Measurements from ENCODE around the gene SKA2. TPM values are rescaled to one million over a fixed set of nuclear protein-coding genes. Genes with fewer than 3 reads are reported as not detected.

The SKA2 gene
- total RNA-seq, 1 experiment from 2014 or later = 91.9 TPM

DNA sequence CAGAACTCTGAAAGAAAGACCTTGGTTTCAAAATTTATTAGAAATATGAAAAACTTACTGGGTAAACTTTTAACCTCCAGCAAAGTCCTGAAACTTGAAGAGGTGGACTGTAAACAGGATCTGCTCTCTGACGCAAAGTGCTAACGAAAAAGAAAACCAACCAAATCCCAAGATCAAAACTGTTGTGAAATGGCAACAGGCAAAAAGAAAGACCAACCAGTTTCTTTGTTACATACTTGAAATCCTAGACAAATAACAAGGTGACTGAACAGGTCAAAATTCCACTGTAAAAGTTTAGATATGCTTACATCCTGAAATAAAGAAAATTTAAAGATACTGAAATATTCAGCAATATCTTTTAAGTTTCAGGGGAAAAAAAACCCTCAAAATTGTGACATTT, 92.5 kb downstream of the SKA2 start:
- H3K79me1 ChIP-seq (ENCODE audit: insufficient read depth, low read depth, low read length, poor library complexity, severe bottlenecking) = no peaks in the 10 kb centered on the region
- no peak overlapping the region for H3K4ac ChIP-seq (ENCODE audit: low read depth, low read length)
- H3K79me2 ChIP-seq (ENCODE audit: insufficient read depth, low read length) = no peaks in the 10 kb centered on the region
- H3T11ph ChIP-seq (ENCODE audit: low read length) = no peak overlapping the region
- H3K4me1 Mint-ChIP-seq = no peaks in the 10 kb centered on the region
- peaks cover 20 to 41% (median 34%) of the 10 kb centered on the region in 3 experiments; a peak in 6 of 7 replicates for H3K36me3 Mint-ChIP-seq (ENCODE audit: insufficient read depth in 1 of 3, low read depth in 3 of 3)
- H4K8ac ChIP-seq (replicated peaks; ENCODE audit: insufficient read length, low read depth, low read length) = no peak overlapping the region
- H3K9me3 ChIP-seq (ENCODE audit: control insufficient read depth, low read depth, low read length) = no peaks in the 10 kb centered on the region
- H3K23me2 ChIP-seq (ENCODE audit: insufficient read length, low read depth, low read length, poor library complexity, severe bottlenecking) = no peaks in the 10 kb centered on the region
- no peak overlapping the region for H2BK15ac ChIP-seq (ENCODE audit: low read depth, low read length)
- no peak overlapping the region for H3K14ac ChIP-seq (ENCODE audit: insufficient read depth, low read length)
- H3K9me3 Mint-ChIP-seq = no peaks in the 10 kb centered on the region
- no peak overlapping the region for H3K56ac ChIP-seq (ENCODE audit: insufficient read length, low read depth, low read length)
- no CpG with 5 or more reads among the region's 2 CpGs for WGBS (ENCODE audit: extremely low coverage, insufficient read length, low lambda C conversion rate)
- DNase-seq = no peak
- H3K27me3 ChIP-seq (ENCODE audit: insufficient read depth, low read length) = no peaks in the 10 kb centered on the region
- H3K23ac ChIP-seq (ENCODE audit: insufficient read length, low read depth, low read length) = no peak overlapping the region
- no peak overlapping the region for H2BK20ac ChIP-seq (ENCODE audit: low read depth, low read length, poor library complexity, severe bottlenecking)
- no peak overlapping the region for H2BK120ac ChIP-seq (ENCODE audit: low read depth, low read length, poor library complexity, severe bottlenecking)
- no peaks in the 10 kb centered on the region for H4K20me1 ChIP-seq (ENCODE audit: control insufficient read depth, insufficient read depth, insufficient read length)
- no peak overlapping the region for H3K27ac Mint-ChIP-seq
- H3K27ac ChIP-seq (ENCODE audit: insufficient read length, low read depth, low read length) = no peak overlapping the region
- H4K91ac ChIP-seq (ENCODE audit: insufficient read length, low read depth, low read length) = no peak overlapping the region
- H4K5ac ChIP-seq (ENCODE audit: insufficient read length, low read depth, low read length) = no peak overlapping the region
- TF ChIP-seq, protein P1, sequence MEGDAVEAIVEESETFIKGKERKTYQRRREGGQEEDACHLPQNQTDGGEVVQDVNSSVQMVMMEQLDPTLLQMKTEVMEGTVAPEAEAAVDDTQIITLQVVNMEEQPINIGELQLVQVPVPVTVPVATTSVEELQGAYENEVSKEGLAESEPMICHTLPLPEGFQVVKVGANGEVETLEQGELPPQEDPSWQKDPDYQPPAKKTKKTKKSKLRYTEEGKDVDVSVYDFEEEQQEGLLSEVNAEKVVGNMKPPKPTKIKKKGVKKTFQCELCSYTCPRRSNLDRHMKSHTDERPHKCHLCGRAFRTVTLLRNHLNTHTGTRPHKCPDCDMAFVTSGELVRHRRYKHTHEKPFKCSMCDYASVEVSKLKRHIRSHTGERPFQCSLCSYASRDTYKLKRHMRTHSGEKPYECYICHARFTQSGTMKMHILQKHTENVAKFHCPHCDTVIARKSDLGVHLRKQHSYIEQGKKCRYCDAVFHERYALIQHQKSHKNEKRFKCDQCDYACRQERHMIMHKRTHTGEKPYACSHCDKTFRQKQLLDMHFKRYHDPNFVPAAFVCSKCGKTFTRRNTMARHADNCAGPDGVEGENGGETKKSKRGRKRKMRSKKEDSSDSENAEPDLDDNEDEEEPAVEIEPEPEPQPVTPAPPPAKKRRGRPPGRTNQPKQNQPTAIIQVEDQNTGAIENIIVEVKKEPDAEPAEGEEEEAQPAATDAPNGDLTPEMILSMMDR (conservative IDR thresholded peaks at IDR 0.05) = no peak
- no peak overlapping the region for H3K4me2 ChIP-seq (ENCODE audit: insufficient read depth, insufficient read length, low read length)
- H3K27me3 Mint-ChIP-seq (ENCODE audit: low read depth) = no peaks in the 10 kb centered on the region
- no peak overlapping the region for H2BK12ac ChIP-seq (ENCODE audit: insufficient read length, low read depth, low read length)
- no peak overlapping the region for H2BK5ac ChIP-seq (ENCODE audit: insufficient read length, low read length)
- H3K9ac ChIP-seq (ENCODE audit: extremely low read depth, insufficient read length, low read length) = no peak overlapping the region
- H3K4me1 ChIP-seq (ENCODE audit: insufficient read depth, low read length) = no peaks in the 10 kb centered on the region
- H3K4me3 Mint-ChIP-seq = no peak overlapping the region
- no peak overlapping the region for H2AFZ ChIP-seq (ENCODE audit: low read length)
- H3K18ac ChIP-seq (ENCODE audit: insufficient read length, low read depth, low read length) = no peak overlapping the region
- H2AK5ac ChIP-seq (ENCODE audit: insufficient read length, low read length) = no peak overlapping the region

Small RNAs within 50 kb of the gene (microRNA-seq; reads per million reads assigned to microRNA genes)
- gene MIR301A (ENCODE audit: borderline microRNAs expressed) (66.7 reads per million, percentile 68 among the genes with 10 or more reads in this experiment), gene MIR454 (ENCODE audit: borderline microRNAs expressed) (621 reads per million, percentile 91 among the genes with 10 or more reads in this experiment)

Other genes with a start within 250 kb of the SKA2 start
- gene TRIM37, start 48.3 kb downstream of the SKA2 start, total RNA-seq (2021) = 47.8 and 52.1 TPM in 2 replicates
- 70.6 and 70.7 TPM in 2 replicates for gene PRR11, start 560 bp upstream of the SKA2 start, total RNA-seq (2021)
- gene SMG8, start 54.8 kb upstream of the SKA2 start, total RNA-seq (2021) = 25.8 and 27.2 TPM in 2 replicates
- gene GDPD1, start 65.3 kb upstream of the SKA2 start, total RNA-seq (2021) = 1.3 and 2.6 TPM in 2 replicates
- 0.98 and 1.1 TPM in 2 replicates for gene YPEL2, start 176.5 kb upstream of the SKA2 start, total RNA-seq (2021)

Measured in H9 (cell line).